GM21619 (cell line): ENCODE data around the gene PPP1CA.

ENCODE experiments used
- ATAC-seq: cut with Tn5 transposase; IDR thresholded peaks from one replicate; pipeline ENCODE4 v1.9.1; 2021; ENCODE audit not compliant: unreplicated experiment

Gene PPP1CA

GRCh38 chr11:67387069-67387468 lies 14.6 kb downstream of the PPP1CA start:
- ATAC-seq, result no peak

DNA sequence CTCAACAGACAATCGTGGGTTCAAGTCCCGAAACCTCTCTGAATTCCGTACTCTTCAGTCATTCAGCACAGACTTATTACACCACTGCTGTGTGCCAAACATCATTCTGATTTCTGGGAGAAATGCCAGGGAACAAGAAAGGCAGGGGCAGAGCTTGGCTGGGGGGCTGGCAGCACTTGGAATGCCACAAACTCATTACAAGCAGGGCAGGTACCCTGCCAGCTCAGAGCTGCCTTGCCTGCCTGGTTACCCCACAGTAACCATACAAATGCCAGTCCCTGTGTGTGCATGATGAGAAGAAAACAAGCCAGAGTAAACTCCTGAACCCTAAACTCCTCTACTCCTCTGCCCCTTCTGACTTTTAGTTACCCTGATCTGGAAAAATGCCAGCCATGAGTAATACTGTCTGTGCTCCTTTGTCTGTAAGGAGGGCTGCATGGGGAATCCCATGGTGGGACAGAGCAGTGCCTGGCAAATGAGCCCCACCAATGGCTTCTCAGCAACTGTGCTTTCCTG lies 16.7 kb downstream of the PPP1CA start:
- no peak for ATAC-seq

DNA sequence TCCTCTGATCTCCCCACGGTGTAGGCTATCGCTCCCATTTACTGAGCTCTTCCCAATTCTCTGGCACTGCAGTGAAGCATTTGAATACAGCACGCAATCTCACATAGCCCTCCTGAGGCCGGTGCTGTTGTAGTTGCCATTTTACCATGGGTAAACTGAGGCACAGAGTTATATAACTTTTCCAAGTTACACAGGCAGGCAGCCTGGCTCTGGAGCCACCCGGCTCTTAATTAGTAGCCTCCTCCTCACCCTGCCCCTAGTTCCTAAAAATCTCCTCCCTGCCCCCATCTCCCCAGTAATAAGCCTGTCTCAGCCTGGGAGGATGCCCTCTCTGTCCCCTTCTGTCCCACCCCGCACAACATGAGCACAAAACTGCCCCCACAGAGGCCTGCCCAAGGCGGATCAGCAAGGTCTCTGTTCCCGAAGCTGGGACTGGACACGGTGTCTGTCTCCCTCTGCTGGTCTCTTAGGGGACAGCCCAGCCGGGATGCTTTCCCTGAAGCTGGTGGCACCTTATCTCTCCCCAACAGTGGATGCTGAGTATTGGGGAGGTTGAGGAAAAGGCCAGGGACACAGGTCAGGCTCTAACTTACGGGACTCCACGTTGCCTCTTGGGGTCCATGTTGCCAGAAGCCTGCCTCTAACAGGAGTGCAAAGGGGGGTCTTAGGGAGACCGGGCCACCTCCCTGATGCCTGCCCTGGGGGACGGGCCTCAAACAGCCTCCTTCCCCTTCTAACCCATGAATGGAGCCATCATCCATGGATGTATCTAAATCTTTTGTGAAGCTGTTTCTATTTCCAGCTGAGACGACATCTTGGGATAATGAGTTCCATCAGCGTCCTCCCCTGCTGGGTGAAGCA lies 19.2 kb downstream of the PPP1CA start:
- ATAC-seq, result no peak

DNA sequence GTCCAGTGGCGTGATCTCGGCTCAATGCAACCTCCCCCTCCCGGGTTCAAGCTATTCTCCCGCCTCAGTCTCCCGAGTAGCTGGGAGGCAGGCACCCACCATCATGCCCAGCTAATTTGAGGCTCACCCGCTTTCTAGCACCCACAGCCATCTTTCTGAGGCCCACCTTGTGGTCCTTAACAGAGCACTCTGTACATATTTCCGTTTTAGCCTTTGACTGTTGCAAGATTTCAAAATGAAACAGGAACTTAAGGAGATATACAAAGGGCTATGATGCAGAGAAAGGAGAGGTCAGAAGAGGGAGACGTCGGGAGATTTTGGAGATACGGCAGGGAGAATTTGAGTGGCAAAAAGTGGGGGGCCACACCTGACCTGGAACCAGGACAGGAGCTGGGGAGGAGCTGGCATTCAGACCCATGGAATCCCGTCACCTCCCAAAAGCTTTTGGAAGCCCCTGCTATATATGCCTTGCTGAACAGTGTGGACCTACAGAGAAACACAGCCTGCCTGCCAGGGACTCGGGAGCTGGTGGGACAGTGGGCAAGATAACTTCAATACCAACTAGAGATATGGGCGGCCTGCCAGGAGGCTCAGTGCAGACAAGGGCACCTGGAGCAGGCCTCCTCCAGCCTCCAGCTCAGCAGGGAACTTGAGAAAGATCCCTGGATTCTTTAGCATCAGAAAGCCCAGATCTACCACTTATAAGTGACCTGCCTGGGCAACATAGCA lies 20.2 kb downstream of the PPP1CA start:
- no peak for ATAC-seq

- no peak for ATAC-seq
Observed at GRCh38 chr11:67379061-67380058, 22.3 kb downstream of the PPP1CA start.

- no peak for ATAC-seq
Observed at GRCh38 chr11:67378544-67378943, 23.1 kb downstream of the PPP1CA start.

DNA sequence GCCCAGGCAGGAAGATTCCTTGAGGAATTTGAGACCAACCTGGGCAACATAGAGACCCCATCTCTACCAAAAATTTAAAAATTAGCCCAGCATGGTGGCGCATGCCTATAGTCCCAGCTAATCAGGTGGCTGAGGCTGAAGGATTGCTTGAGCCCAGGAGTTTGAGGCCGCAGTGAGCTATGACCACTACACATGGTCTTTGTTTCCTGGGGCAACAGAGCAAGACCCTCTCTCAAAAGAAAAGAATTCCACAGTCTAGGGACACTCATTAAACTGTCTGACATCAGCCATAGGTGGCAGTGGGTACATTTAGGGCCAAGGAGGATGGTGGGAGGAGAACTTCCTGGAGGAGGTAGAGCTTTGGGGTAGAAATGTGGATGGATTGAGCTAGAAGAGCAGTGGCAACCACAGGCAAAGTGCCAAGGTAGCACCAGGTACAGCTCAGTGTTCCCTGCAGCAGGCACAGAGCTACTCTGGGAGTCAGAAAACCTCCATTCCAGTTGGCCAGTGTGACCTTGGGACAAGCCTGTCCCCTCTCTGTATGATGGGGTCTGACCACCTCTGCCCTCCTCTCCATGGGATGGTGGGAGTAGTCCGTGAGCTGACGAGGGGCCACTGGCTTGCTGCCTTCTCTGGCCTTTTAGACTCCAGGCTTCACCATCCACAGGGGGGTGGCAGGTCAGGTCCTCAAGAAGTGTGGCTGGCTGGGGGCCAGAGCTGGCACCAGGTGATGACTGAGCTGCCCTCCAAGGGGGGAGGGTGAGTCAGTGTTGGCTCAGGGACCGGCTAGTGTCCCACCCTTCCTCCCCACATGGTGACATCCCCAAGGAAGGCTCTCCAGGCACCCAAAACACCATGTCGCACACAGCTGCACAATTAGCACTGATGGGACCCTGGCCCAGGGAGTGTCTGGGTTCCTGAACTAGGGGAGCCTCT lies 24.5 kb downstream of the PPP1CA start:
- ATAC-seq, result no peak

DNA sequence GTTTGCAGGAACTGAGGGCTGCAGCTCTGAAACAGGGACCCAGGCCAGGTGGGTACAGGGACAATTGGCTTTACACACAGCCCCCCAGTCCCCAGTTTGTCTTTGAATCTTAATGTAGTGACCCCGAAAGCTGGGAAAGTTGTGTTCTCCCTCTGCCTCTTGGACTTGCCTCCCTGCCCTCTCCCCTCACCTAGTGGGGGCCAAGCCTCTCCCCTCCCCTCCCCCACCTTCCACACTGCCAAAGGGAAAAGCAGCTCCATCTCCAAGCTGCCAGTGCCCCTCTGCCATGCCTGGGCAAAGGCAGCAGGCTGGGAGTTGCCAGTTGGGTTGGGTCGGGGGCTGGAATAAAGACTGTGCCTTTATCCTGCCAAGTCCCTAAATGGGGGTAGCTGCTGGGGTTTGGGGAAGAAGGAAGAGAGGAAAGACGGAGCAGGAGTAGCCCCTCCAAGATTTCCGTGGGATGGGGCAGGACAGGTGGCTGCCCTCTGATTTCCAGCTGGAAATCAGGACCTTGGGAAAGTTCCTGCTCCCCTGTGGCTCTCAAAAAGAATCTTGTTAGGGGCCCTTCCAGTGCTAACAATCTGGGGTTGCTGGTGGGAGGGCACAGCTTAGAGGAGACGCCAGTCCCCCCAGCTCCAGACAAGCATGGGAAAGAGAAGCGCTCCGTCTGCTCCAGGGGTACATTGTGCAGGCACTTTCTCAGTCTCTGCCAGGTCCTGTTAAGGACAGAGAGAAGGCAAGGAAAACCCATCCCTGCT lies 25.4 kb downstream of the PPP1CA start:
- no peak for ATAC-seq

- ATAC-seq, result no peak
Observed at GRCh38 chr11:67375320-67376055, 26.2 kb downstream of the PPP1CA start.

DNA sequence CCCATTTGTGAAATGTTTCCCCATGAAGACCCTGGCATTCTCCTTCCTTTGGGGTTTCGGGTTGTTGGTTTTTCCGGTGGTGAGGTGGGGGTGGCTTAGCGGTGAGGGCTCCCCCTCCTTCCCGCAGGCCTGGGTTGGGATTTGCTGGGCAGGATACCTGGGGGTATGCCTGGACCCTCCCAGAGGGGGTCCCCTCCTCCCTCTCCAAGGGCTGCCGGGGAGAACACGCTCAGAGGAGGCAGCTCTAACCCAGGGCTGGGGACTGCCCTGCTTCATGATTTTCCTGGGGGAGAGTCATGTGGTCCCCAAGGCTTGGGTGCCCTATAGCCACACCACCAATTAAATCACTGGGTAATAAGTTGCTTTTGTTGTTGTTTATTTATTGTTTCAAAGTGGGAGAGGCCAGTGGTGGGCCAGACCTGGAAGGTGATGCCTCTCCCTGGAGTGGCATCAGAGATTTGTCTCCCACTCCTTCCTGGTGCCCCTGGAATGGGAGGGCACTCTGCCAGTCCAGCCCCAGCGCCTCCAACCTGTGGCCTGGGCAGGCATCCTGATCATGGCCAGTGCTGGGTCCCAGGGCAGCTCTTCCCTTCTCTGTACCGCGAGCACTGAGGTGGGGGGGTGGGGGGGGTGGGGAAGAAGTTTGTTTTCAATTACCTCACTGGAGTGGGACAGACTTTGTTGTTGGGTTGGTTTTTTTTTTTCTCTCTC lies 26.9 kb downstream of the PPP1CA start:
- ATAC-seq, result no peak

DNA sequence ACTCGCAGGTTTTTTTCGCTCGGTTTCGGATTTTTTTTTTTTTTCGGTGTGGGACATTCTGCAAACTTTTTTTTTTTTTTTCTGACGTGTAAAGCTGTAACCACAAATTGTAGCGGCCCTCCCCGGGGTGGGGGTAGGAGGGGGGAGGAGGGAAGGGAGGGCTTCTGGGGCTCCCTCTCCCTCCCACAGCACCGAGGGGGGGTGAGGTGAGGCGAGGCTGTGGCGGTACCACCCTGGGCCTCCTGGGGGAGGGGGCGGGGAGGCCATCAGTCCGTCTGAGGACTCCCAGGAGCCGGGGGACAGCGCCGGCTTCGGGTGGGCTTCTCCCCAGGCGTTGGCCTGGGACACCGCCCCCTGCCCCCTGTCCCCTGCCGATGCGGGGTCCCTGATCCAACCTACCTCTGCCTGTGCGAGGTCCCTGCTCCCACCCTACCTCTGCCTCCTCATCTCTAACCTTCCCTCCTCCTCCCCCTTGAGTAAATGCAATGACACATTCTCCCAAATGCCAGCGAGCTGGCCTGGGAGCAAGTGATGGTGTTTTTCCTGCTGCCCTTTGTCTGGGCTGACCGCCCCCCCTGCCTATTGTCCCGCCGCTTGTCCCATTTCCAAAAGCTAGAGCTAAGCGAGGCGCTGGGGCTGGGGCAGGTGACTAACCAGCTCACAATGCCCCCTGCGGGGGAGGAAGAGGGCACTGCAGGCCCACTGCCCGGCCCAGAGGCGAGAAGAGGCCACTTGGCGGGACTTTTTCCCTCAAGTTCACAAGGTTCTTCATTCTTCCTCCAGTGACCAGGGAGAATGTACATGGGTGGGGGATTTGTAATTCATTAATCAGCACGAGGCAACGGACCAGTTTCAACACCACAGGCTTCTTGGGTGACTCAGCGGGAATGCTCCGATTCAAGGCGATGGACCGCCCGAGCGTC lies 27.7 kb downstream of the PPP1CA start:
- ATAC-seq, result no peak

DNA sequence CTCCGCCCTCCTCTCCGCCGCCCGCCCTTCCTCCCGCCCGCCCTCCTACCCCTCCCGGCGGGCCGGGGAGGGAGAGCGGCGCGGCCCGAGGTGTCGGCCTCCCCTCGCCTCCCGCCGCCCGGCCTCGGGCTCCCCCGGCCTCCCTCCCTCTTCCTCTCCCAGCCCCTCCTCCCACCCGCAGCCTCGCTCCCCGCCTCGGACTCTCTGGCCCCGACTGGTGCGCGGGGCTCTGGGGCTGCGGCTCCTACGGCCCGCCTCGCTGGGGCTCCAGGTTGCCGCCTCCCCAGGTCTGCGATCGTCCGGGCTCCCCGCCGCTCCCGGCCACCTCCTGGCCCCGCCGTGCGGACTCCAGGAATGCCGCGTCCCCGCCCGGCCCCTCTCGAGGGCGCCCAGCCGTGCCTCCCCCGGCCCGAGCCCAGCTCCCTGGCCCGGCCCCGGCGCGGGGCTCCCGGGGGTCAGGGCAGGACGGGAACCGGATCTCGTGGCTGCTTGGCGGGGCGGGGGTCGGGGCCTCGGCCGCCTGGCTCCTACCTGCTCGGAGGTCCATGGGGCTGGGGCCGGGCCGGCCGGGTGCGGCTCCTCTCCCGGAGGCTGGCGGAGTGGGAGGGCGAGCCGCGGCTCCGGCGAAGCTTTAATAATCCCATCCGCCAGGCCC lies 28.5 kb downstream of the PPP1CA start, which contains the start of gene CLCF1:
Gene CLCF1 (minus strand): TSS at position 606 of the 655 bp plus-strand sequence. CDS start 59 bp downstream, at position 547.
- ATAC-seq, result no peak

- no peak for ATAC-seq
Observed at GRCh38 chr11:67372321-67372992, 29.2 kb downstream of the PPP1CA start.

GRCh38 chr11:67371911-67372320 lies 29.7 kb downstream of the PPP1CA start:
- no peak for ATAC-seq

- ATAC-seq, result no peak
Observed at GRCh38 chr11:67371189-67371910, 30.3 kb downstream of the PPP1CA start.
